IMR-90 (cell line): ENCODE results near the gene KPNA1.

Source experiments
- POLR2A ChIP-seq: IDR thresholded peaks from 2 replicates; pipeline ENCODE4 v1.6.1; 2012; ENCODE audit warnings: mild to moderate bottlenecking, low read depth, low read length
- TF ChIP-seq, protein P1 (sequence below): conservative IDR thresholded peaks from 2 replicates; pipeline ENCODE4 v1.5.1; 2012; ENCODE audit warnings: mild to moderate bottlenecking, low read depth, low read length, improper control_type of control experiment

DNA sequence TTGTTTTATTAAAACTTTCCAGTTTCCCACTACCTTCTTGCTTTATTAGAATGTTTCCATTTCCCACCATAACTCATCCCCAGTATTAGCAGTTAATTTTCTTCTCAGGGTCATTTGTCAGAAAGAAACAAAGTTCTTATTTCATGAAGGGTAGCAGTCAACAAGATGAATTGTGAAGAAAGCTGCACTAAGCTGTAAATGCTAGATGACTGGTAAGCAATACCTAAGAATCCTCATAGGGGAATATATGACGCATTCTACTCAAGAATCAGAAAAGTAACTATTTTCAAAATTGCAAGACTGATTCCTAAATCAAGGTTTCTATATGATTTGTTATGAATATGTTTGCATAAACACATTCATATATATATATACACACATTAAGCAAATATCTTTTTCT, 50.1 kb downstream of the KPNA1 start:
- no peak for TF ChIP-seq POLR2A
- TF ChIP-seq, protein P1, sequence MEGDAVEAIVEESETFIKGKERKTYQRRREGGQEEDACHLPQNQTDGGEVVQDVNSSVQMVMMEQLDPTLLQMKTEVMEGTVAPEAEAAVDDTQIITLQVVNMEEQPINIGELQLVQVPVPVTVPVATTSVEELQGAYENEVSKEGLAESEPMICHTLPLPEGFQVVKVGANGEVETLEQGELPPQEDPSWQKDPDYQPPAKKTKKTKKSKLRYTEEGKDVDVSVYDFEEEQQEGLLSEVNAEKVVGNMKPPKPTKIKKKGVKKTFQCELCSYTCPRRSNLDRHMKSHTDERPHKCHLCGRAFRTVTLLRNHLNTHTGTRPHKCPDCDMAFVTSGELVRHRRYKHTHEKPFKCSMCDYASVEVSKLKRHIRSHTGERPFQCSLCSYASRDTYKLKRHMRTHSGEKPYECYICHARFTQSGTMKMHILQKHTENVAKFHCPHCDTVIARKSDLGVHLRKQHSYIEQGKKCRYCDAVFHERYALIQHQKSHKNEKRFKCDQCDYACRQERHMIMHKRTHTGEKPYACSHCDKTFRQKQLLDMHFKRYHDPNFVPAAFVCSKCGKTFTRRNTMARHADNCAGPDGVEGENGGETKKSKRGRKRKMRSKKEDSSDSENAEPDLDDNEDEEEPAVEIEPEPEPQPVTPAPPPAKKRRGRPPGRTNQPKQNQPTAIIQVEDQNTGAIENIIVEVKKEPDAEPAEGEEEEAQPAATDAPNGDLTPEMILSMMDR = no peak
